H1 (cell line): Measurements from ENCODE around the gene TMIGD3. TPM values are rescaled to one million over a fixed set of nuclear protein-coding genes. Genes with fewer than 3 reads are reported as not detected.

Experiments
- CBX8 ChIP-seq: fragments of 300-800, 300-1000 bp; sonication (generic); IDR thresholded peaks from 2 replicates; pipeline ENCODE4 v1.7.1; 2016; ENCODE audit warnings: low read depth, low read length, borderline replicate concordance
- CTCF ChIP-seq, 3 experiments: IDR thresholded peaks; 1 replicate in 2 of 3; 2 replicates in 1 of 3; pipeline versions ENCODE4 v1.5.1 to v1.6.1; 2011; ENCODE audit warnings: low read length in 3 of 3, mild to moderate bottlenecking in 3 of 3, inconsistent platforms in 2 of 3, low read depth in 1 of 3, moderate library complexity in 1 of 3; ENCODE audit not compliant: insufficient read depth in 1 of 3; ENCODE audit errors: control extremely low read depth in 1 of 3
- EGR1 ChIP-seq: IDR thresholded peaks from 2 replicates; pipeline ENCODE4 v1.6.1; 2011; ENCODE audit warnings: low read depth, low read length, borderline replicate concordance
- JUND ChIP-seq: IDR thresholded peaks from 2 replicates; pipeline ENCODE4 v1.6.1; 2011; ENCODE audit warnings: mild to moderate bottlenecking, improper control_type of control experiment, low read length
- POLR2AphosphoS5 ChIP-seq: IDR thresholded peaks from 2 replicates; pipeline ENCODE4 v1.6.1; 2011; ENCODE audit warnings: low read depth, low read length
- SAP30 ChIP-seq: fragments of 300-600 bp; sonication (generic); IDR thresholded peaks from 2 replicates; pipeline ENCODE4 v1.7.1; 2012; ENCODE audit warnings: low read length, moderate library complexity, mild to moderate bottlenecking, inconsistent platforms; ENCODE audit not compliant: insufficient read depth, insufficient replicate concordance
- polyA plus RNA-seq, 7 experiments: library from polyadenylated mRNA; depleted of rRNA in 3 of 7; stranded (reverse) in 5 of 7; unstranded in 2 of 7; fragments of >200 nt in 5 of 7; fragments of 200-250 nt in 2 of 7; gene quantifications; 1 replicate in 5 of 7; 2 replicates in 1 of 7; 4 replicates in 1 of 7; pipeline versions ENCODE4 v1.2.1 to v1.2.3, GENCODE V29; 2011 to 2013; ENCODE audit warnings: missing spikeins in 2 of 7, mixed read lengths in 2 of 7
- total RNA-seq: library from RNA; stranded (reverse); fragmentation: NEBNext Ultra II Directional; extraction: Animal tissue kit (Norgen Biotek cat#: 25700); gene quantifications from 2 replicates; pipeline ENCODE4 v1.2.1, GENCODE V29; 2021

TMIGD3 gene
- total and polyA plus RNA-seq, 2 of the 8 experiments (the other 6 are each of a cell fraction or from before 2014, with no cell fraction given) = not detected

GRCh38 chr1:111487133-111487532, 16.3 kb downstream of the TMIGD3 start (continued):
- TF ChIP-seq CTCF (IDR thresholded peaks at IDR 0.05; ENCODE audit: control extremely low read depth in 1 of 3, insufficient read depth in 1 of 3, low read depth in 1 of 3, low read length in 3 of 3) (no peak), CBX8 (no peak), JUND (no peak), SAP30 (no peak), POLR2AphosphoS5 (no peak), EGR1 (no peak)
